ENCODE data around the gene ATG4B.
A peak's percentile ranks its signal among the peaks of the same experiment; 100 is the strongest.

DNA sequence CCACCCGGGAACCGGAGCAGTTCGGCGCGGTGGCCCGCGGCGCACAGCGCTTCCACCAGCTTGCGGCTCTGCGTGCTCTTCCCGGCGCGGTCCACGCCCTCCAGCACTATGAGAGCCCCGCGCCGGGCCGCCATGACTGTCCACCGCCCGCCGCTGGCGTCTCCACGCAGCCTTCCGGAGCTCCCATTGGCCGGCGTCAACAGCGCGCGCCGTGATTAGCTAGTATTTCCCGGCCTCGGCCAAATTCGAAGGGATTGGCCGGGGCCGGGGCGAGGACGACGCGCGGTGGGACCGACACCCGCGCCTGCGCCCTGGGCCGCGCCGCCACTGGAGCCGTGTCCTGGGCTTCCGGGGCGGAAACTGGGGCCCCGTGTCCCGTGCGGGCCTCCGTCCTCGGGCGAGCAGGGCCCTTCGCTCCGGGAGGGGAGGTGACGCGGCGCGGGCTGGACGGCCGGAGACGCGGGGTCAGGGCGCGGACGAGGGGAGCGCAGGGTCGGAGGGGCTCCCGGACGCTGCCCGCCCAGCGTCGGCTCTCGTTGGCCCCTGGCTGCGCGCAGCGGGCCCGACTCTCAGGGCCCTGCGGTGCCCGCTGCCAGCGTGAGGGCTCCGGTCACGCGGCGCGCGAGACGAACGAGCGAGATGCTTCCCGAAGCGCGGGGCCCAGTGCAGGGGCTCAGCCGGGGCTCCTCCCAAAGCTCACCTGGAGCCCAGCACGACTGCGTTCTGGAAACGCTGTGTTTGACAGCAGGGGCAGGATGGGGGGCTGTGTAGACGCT lies 49.3 kb downstream of the ATG4B start, which contains the start of gene DTYMK:
- TF ChIP-seq, protein P1, sequence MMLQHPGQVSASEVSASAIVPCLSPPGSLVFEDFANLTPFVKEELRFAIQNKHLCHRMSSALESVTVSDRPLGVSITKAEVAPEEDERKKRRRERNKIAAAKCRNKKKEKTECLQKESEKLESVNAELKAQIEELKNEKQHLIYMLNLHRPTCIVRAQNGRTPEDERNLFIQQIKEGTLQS (IDR thresholded peaks at IDR 0.05; ENCODE audit: insufficient read depth, low read depth, low read length): peak; percentile 46; the same call in 1 of the 2 replicates
- peak; percentile 89 for TF ChIP-seq POLR2A (IDR thresholded peaks at IDR 0.05; ENCODE audit: control extremely low read depth in 1 of 2, low read depth in 2 of 2, low read length in 2 of 2)
- no peak for TF ChIP-seq EZH2 (IDR thresholded peaks at IDR 0.05; ENCODE audit: low read depth, low read length, severe bottlenecking)
- TF ChIP-seq SP1 (IDR thresholded peaks at IDR 0.05; ENCODE audit: low read depth, low read length): 0 out of 2 replicates have a peak, but pooled peaks have one; percentile 31
- TF ChIP-seq RBBP5 (IDR thresholded peaks at IDR 0.05; ENCODE audit: borderline replicate concordance, low read depth, low read length): peak; percentile 94
- TF ChIP-seq POLR2AphosphoS5 (IDR thresholded peaks at IDR 0.05; ENCODE audit: low read depth, low read length): peak; percentile 46; the same call in 1 of the 2 replicates
- peak; percentile 86 to 94; a peak in 3 of 4 replicates for TF ChIP-seq SIN3A (conservative IDR thresholded peaks at IDR 0.05 in 1 of 2, IDR thresholded peaks at IDR 0.05 in 1 of 2; ENCODE audit: low read depth in 1 of 2, low read length in 2 of 2)
- no peak for TF ChIP-seq BRCA1 (IDR thresholded peaks at IDR 0.05; ENCODE audit: low read depth, low read length)
- TF ChIP-seq, protein P2, sequence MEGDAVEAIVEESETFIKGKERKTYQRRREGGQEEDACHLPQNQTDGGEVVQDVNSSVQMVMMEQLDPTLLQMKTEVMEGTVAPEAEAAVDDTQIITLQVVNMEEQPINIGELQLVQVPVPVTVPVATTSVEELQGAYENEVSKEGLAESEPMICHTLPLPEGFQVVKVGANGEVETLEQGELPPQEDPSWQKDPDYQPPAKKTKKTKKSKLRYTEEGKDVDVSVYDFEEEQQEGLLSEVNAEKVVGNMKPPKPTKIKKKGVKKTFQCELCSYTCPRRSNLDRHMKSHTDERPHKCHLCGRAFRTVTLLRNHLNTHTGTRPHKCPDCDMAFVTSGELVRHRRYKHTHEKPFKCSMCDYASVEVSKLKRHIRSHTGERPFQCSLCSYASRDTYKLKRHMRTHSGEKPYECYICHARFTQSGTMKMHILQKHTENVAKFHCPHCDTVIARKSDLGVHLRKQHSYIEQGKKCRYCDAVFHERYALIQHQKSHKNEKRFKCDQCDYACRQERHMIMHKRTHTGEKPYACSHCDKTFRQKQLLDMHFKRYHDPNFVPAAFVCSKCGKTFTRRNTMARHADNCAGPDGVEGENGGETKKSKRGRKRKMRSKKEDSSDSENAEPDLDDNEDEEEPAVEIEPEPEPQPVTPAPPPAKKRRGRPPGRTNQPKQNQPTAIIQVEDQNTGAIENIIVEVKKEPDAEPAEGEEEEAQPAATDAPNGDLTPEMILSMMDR (IDR thresholded peaks at IDR 0.05; ENCODE audit: control extremely low read depth in 1 of 3, insufficient read depth in 1 of 3, low read depth in 1 of 3, low read length in 3 of 3): no peak
- TF ChIP-seq CEBPB (IDR thresholded peaks at IDR 0.05; ENCODE audit: low read depth, low read length): no peak
- TF ChIP-seq RFX5 (IDR thresholded peaks at IDR 0.05; ENCODE audit: borderline replicate concordance, low read depth, low read length): no peak
- no peak for TF ChIP-seq USF2 (IDR thresholded peaks at IDR 0.05; ENCODE audit: low read length)
- TF ChIP-seq CREB1 (IDR thresholded peaks at IDR 0.05): peak; percentile 95

Measured in H1 (cell line).